Skin epidermis (tissue), 12 donors: ENCODE results near the gene LRRC55.

Experiments used
- H3K27ac ChIP-seq, 21 experiments: fragments of 200-600 bp; sonication (generic) in 11 of 21; one replicate each; pipeline ENCODE4 v1.5.0; 2020; ENCODE audit warnings: mild to moderate bottlenecking in 3 of 21, inconsistent platforms in 2 of 21, moderate library complexity in 2 of 21
- H3K4me3 ChIP-seq, 7 experiments: fragments of 200-600 bp; sonication (generic) in 2 of 7; one replicate each; pipeline ENCODE4 v1.5.0; 2020; ENCODE audit warnings: inconsistent platforms in 2 of 7, mild to moderate bottlenecking in 2 of 7, moderate library complexity in 1 of 7

Gene LRRC55

DNA sequence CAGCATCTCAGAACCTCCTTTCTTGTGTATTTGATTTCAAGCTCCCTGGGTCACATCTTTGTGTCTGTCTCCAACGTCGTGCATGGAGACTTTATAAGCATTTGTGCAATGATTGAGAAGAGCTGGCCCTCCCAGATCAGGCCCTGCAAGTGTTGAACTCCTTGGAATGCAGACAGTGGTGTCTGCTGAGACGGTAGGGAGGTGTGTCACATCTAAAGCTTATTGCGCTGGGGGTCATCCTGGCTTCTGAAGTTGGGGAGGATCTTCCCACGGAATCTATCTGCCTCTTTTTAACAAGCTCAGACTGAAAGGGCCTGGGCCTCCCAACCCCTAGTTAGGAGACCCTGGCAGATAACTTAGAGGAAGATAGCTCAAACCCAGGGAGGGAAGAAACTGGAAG, 48.6 kb downstream of the LRRC55 start:
- Histone ChIP-seq H3K27ac (peak overlapping the region in 2 of 21 experiments; percentile 23 to 31), H3K4me3 (no peak overlapping the region)

DNA sequence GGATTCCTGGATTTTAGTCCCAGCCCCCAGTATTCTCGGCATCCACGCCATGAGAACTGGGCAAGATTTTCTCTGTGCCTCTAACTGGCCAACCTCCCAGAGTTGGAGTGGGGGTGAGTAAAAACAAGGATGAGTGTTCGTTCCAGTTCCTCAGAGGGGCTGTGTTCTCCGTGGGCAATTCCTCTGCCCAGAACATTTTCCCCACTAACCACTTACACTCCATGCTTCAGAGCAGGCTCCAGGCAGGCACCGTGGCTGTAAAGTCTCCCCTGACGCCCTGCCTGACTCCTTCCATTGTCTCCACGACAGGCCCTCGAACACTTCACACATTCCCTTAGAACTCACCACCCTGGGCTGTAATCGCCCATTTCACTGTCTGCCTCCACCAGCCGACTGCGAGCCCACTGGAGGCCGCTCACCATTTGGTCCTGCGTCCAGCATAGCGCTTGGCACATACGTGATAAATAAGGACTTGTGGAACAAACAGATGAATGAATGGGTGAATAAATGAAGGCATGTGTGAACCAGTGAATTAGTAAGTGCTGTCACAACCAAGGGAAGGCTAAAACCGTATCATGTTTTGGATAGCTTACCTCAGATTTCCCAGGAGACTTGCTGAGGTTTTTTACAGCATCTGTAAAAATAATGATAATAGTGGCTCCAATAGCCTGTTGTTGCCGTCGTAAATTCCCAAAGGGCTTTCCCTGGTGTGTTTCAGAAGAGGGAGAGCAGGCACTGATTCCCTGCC, 49.2 kb downstream of the LRRC55 start:
- H3K4me3 ChIP-seq = no peak overlapping the region
- peak overlapping the region in 4 of 21 experiments; percentile 11 to 54 (median 28) for H3K27ac ChIP-seq

DNA sequence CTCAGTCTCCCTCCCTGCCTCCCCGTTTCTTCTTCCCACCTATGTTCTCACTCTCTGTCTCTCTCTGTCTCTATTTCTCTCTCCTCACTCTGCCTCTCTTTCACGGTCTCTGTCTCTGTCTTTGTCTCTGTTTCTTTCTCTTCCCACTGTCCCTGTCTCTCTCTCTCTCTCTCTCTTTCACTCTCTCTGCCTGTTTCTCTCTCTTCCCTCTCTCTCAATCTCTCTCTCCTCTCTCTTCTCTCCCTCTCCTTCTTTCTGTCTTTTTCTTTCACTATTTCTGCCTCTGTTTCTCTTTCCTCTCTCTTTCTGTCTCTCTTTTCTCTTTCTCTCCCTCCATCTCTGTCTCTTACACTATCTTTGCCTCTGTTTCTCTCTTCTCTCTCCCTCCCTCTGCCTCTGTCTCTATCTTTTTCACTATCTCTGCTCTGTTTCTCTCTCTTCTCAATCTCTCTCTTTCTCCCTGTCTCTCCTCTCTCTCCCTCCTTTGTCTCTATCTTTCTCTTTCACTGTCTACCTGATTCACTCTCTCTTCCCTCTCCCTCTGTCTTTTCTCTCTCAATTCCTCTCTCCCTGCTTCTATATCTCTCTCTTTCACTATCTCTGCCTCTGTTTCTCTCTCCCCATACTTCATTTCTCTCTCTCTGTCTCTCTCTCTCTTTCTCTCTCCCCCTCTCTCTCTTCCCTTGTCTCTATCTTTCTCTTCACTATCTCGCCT, 49.9 kb downstream of the LRRC55 start:
- H3K27ac ChIP-seq = peak overlapping the region in 1 of 21 experiments; percentile 31
- no peak overlapping the region for H3K4me3 ChIP-seq

DNA sequence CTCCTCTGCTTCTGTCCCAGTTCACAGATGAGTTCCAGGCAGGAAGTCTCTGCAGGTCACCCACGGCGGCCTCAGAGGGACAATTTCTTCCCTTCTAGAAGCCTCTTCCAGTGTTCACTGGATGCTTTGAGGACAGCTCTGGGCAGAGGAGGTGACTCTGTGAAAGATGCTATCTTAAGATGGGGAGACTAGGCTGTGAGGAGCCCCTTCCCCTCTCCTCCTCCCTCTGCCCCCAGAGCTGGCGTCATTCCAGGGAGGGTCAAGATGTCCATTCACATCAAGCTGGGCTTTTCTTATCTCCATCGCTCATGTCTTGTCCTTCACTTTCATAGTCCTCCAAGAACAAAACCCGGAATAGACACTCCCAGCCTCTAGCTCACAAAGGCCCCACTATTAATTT, 51.9 kb downstream of the LRRC55 start:
- peak overlapping the region in 2 of 21 experiments; percentile 1 to 18 for H3K27ac ChIP-seq

DNA sequence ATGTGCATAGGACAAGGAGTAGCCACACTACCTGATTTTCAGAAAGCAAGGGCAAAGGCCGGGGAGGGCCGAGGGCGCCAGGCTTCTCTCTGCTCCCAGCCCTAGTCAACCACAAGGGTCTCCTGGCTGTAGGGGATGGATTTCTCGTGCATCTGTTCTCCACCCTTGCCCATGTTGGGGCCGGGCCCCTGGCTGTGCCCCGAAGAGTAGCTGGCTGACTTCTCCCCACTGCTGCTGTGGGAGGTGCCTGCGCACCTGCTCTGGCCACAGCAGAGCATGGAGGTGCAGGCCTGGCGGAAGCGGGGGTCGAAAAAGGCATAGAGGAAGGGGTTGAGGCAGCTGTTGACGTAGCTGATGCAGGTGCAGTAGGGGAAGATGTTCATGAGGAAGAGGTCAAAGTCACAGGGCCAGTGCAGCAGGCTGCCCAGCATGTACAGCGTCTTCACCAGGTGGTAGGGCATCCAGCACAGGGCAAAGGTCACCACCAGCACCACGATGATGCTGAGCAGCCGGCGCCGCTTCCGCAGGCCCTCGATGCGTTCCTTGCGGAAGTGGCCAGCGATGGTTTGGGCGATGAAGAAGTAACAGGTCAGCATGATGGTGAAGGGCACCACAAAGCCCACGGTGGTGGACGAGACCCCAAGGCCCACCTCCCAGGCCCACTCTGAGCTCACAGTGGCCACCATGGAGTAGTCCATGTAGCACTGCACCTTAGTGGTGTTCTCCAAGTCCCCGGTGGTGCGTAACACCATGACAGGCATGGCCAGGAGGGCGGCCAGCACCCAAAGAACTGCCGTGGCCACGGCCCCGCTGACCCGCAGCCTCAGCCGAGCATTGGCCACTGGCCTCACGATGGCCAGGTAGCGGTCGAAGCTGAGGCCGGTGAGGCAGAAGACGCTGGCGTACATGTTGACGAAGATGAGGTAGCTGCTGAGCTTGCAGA, 54.3 kb downstream of the LRRC55 start:
- Histone ChIP-seq H3K27ac (peak overlapping the region in 4 of 21 experiments; percentile 31 to 61 (median 48)), H3K4me3 (peak overlapping the region; percentile 8 to 26 (median 14))

More for the DNA sequence above, 51.9 kb downstream of the LRRC55 start:
- H3K4me3 ChIP-seq = peak overlapping the region in 1 of 7 experiments; percentile 6

DNA sequence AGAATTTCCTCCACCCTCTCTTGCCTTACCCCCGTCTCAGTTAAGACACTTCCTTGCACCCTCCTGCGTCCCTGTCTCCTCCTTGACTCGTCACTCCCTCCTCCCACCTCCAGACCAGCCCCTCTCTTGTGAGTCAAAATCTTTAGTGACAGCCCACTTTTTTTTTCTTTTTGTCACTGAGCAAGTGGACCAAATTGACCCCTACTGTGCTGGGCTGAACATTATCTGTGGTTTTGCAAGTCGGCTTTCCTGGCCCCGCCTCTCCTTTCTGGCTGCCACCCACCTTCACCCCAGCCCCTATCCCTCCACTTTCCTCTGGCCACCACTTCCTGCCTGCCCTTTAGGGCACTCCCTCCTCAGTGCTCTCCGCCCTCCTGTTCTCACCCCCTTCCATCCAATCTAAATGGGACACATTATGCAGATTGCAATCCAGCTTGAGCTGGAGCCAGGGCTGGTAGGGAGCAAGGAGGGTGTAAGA, 55.5 kb downstream of the LRRC55 start, which contains the start of gene APLNR:
TSS of gene APLNR (minus strand) at position 47 of the 478 bp plus-strand sequence. CDS start 246 bp downstream, outside the sequence.
- peak within 1 kb of the TSS; percentile 8 to 26 (median 14) for H3K4me3 ChIP-seq

DNA sequence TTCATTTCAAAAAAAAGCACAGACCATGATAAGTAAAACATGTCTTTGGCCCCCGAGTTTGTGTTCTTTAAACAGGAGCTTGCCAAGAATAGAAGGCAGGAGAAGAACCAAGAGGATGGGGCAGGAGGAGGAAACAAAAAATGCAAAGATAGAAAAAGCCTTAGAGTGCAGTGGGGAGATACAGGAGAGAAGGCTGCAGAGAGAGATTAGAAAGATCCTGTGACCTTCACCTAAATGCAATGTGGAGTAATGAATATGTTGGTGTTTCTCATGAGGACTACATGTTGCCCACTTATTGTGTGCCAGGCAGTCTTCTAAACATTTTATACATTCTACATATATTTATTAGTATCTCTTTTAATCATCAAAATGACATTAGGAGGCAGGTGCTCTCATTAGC, 57.6 kb downstream of the LRRC55 start:
- no peak overlapping the region for H3K27ac ChIP-seq
- H3K4me3 ChIP-seq = no peak overlapping the region

More for the DNA sequence above, 55.5 kb downstream of the LRRC55 start, which contains the start of gene APLNR:
- H3K27ac ChIP-seq = peak within 1 kb of the TSS in 4 of 21 experiments; percentile 14 to 61 (median 48)

DNA sequence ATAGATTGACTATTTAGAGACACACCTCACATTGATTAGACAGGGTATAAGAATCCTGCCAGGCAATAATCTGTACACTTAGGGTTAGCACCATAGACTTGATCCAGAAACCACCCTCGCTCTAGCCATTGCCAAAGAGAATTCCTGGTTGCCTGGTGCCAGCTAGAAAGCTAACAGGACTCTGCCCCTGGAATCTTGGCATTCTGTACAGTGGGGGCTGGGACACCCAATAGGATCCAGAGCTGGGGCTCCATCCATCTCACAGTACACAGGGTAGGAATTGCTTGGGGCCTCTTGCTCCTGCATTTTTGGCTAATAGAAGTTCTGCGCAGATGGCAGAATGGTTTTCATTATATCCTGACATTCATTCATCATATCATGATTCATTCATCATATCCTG, 58.3 kb downstream of the LRRC55 start:
- no peak overlapping the region for H3K4me3 ChIP-seq
- no peak overlapping the region for H3K27ac ChIP-seq

DNA sequence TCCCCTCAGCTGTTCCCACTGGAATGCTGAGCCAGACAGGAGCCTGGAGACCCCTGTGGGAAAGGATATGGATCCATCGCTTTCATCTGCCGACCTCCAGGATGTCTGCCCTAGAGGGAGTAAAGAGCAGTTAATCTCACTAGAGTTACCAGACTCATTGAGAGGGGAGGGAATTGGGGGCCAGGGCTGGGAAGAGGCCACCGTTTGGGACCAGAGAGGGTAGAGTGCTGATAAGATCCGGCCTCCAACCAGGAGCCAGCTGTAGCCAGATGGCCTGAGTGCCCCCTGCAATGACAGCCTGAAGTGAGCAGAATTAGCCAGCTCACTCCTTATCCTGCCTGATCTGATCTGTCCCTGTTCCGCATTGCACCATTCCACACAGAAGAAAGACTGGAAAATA, 59.0 kb downstream of the LRRC55 start:
- Histone ChIP-seq H3K27ac (no peak overlapping the region), H3K4me3 (no peak overlapping the region)
